Astrocyte (in vitro differentiated cells and primary cell): ENCODE measurements around the gene RIMBP2.

Experiments
- CTCF ChIP-seq: IDR thresholded peaks from 2 replicates; pipeline ENCODE4 v1.5.1; 2011; ENCODE audit warnings: low read depth, mild to moderate bottlenecking, inconsistent platforms, low read length, moderate library complexity; ENCODE audit not compliant: insufficient read depth
- EZH2 ChIP-seq: IDR thresholded peaks from 2 replicates; pipeline ENCODE4 v1.6.1; 2012; ENCODE audit warnings: mild to moderate bottlenecking, low read length, inconsistent platforms; ENCODE audit not compliant: insufficient read depth

DNA sequence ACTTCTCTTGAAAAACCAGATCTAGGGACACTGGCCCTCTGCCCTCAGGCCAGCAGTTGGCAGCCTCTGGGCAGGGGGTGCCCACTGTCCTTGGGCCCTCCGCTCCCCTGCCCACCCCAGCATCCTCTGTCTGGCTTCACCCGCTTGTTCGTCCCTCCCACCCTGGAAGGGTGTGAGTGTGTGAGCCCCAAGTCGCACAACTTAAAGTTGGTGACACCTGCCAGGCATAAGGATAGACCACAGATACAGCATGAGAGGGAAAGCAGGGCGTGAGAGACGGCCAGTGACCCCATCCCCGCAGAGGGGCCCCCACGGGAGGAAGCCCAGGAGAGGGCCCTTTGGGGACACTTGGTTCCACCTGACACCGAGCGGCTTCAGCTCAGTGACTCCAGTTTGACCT, 23.5 kb upstream of the RIMBP2 start:
- TF ChIP-seq CTCF (no peak), EZH2 (no peak)
